Upper lobe of left lung (tissue), 6 donors: ENCODE data around the gene IDUA. TPM values are rescaled to one million over a fixed set of nuclear protein-coding genes. Genes with fewer than 3 reads are reported as not detected.

Source experiments
- ATAC-seq, 2 donors: fragments of 200-7000 bp; cut with Tn5 transposase; one replicate each; pipeline ENCODE4 v1.9.1; 2022; ENCODE audit warnings: mild to moderate bottlenecking in 2 of 2, moderate library complexity in 2 of 2; ENCODE audit not compliant: low FRiP score in 2 of 2
- DNase-seq, 2 donors: peaks; one replicate each; pipeline ENCODE4 v3.0.0-alpha.2; 2019 to 2020
- H3K27ac ChIP-seq, 4 donors: fragments of 200-600 bp; sonication (generic); one replicate each; pipeline ENCODE4 v1.5.1; 2016 to 2019
- H3K27me3 ChIP-seq, 4 donors: fragments of 200-600 bp; sonication (generic); one replicate each; pipeline ENCODE4 v1.5.1; 2017 to 2019
- H3K36me3 ChIP-seq, 4 donors: fragments of 200-600 bp; sonication (generic); one replicate each; pipeline ENCODE4 v1.5.1; 2016 to 2019
- H3K4me1 ChIP-seq, 4 donors: fragments of 200-600 bp; sonication (generic); one replicate each; pipeline ENCODE4 v1.5.1; 2018 to 2019
- H3K4me3 ChIP-seq, 4 donors: fragments of 200-600 bp; sonication (generic); one replicate each; pipeline ENCODE4 v1.5.1; 2017 to 2019; ENCODE audit warnings: mild to moderate bottlenecking in 2 of 4, moderate library complexity in 1 of 4
- H3K9me3 ChIP-seq, 4 donors: fragments of 200-600 bp; sonication (generic); one replicate each; pipeline ENCODE4 v1.5.1; 2018 to 2019
- EP300 ChIP-seq, 4 donors: sonication (generic); formaldehyde crosslinking; IDR thresholded peaks; one replicate each; pipeline ENCODE4 v1.5.1; 2017; ENCODE audit warnings: antibody characterized with exemption in 4 of 4, control low read depth in 2 of 4
- POLR2A ChIP-seq, 4 donors: fragments of 450-650 bp; IDR thresholded peaks; one replicate each; pipeline ENCODE4 v1.5.1; 2016 to 2017; ENCODE audit warnings: antibody characterized with exemption in 4 of 4, mild to moderate bottlenecking in 2 of 4
- POLR2AphosphoS5 ChIP-seq, 2 donors: sonication (generic); formaldehyde crosslinking; IDR thresholded peaks; one replicate each; pipeline ENCODE4 v1.5.1; 2017; ENCODE audit warnings: antibody characterized with exemption in 2 of 2
- WGBS, 2 donors: methylation state at CpG; one replicate each; pipeline ENCODE4 v1.1.5; 2017 to 2018; 5-methylcytosine and 5-hydroxymethylcytosine counted together
- total RNA-seq, 6 donors: library from RNA; depleted of rRNA in 4 of 6; stranded (reverse); fragments of >200 nt in 4 of 6; gene quantifications; one replicate each; pipeline versions ENCODE4 v1.1.0 to v1.2.1, GENCODE V29; 2016 to 2021
- TF ChIP-seq, protein P1 (sequence below), 6 experiments: fragments of 450-650 bp in 4 of 6; fragments of 200-600 bp in 2 of 6; sonication (generic) in 2 of 6; IDR thresholded peaks; one replicate each; pipeline ENCODE4 v1.5.1; 2016 to 2019; ENCODE audit warnings: antibody characterized with exemption in 6 of 6
- donor health status: DM: no; HTN: no; CAD: no; lungs with moderate emphysema.
- donor health status: DM: no; HTN: yes; CAD: no; lungs with severe emphysema.

The IDUA gene
- total RNA-seq, 6 donors from 2014 or later = 13.5 to 152 (median 55.9) TPM

DNA sequence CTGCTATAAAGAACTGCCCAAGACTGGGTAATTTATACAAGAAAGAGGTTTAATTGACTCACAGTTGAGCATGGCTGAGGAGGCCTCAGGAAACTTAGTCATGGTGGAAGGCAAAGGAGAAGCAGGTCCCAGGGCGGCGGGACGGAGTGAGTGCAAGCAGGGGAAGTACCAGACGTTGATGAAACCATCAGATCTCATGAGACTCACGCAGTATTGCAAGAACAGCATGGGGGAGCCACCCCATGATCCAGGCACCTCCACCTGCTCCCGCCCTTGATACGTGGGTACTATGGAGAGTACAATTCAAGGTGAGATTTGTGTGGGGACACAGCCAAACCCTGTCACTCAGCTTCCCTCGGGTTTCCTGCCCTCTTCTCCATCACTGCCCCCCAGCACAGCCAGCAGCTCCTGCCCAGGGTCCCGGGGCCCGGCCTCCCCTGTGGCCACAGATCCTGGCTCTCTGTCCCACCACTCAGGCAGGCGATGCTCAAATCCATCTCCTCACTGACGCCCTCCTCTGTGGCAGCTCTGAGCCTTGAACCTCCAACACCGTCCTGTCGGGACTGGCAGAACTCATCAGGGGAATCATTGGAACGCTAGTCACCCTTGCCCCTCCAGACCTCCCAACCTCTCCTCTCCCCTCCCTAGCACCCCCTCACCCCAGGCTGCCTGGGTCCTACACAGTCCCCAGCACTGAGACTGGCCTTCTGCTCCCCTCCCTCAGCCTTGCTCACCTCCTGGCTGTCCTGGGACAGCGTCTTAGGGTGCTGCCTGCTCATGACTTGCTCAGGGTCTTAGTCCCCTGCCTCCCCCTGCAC is 62.1 kb downstream of the IDUA start:
- TF ChIP-seq, protein P1, sequence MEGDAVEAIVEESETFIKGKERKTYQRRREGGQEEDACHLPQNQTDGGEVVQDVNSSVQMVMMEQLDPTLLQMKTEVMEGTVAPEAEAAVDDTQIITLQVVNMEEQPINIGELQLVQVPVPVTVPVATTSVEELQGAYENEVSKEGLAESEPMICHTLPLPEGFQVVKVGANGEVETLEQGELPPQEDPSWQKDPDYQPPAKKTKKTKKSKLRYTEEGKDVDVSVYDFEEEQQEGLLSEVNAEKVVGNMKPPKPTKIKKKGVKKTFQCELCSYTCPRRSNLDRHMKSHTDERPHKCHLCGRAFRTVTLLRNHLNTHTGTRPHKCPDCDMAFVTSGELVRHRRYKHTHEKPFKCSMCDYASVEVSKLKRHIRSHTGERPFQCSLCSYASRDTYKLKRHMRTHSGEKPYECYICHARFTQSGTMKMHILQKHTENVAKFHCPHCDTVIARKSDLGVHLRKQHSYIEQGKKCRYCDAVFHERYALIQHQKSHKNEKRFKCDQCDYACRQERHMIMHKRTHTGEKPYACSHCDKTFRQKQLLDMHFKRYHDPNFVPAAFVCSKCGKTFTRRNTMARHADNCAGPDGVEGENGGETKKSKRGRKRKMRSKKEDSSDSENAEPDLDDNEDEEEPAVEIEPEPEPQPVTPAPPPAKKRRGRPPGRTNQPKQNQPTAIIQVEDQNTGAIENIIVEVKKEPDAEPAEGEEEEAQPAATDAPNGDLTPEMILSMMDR (IDR thresholded peaks at IDR 0.05) = no peak
- TF ChIP-seq POLR2AphosphoS5 (IDR thresholded peaks at IDR 0.05) (no peak), EP300 (IDR thresholded peaks at IDR 0.05) (no peak), POLR2A (IDR thresholded peaks at IDR 0.05) (no peak)
- H3K4me1 ChIP-seq = peaks cover 16 to 32% (median 20%) of the 10 kb centered on the region in 4 donors
- ATAC-seq = no peak
- no peak overlapping the region for H3K4me3 ChIP-seq
- H3K9me3 ChIP-seq = no peaks in the 10 kb centered on the region
- no peaks in the 10 kb centered on the region for H3K36me3 ChIP-seq
- H3K27me3 ChIP-seq = peaks cover 0 to 9% (median 3%) of the 10 kb centered on the region in 4 donors
- H3K27ac ChIP-seq = no peak overlapping the region
- peak in 1 of 2 donors; percentile 59 for DNase-seq
- 81 to 86% methylated on average over 15 to 16 of the region's 16 CpGs for WGBS, 2 donors

GRCh38 chr4:1049591-1049905 is 62.7 kb downstream of the IDUA start:
- Histone ChIP-seq H3K27ac (no peak overlapping the region), H3K36me3 (no peaks in the 10 kb centered on the region), H3K9me3 (no peaks in the 10 kb centered on the region), H3K27me3 (peaks cover 0 to 7% (median 0%) of the 10 kb centered on the region in 4 donors), H3K4me1 (peaks cover 12 to 27% (median 17%) of the 10 kb centered on the region in 4 donors), H3K4me3 (no peak overlapping the region)
- DNase-seq (peak in 1 of 2 donors; percentile 84), ATAC-seq (no peak)
- TF ChIP-seq EP300 (IDR thresholded peaks at IDR 0.05) (no peak), POLR2A (IDR thresholded peaks at IDR 0.05) (no peak), POLR2AphosphoS5 (IDR thresholded peaks at IDR 0.05) (no peak)
- TF ChIP-seq, protein P1 (IDR thresholded peaks at IDR 0.05) = no peak
- WGBS, 2 donors = 80 to 87% methylated on average over 16 to 21 of the region's 21 CpGs

DNA sequence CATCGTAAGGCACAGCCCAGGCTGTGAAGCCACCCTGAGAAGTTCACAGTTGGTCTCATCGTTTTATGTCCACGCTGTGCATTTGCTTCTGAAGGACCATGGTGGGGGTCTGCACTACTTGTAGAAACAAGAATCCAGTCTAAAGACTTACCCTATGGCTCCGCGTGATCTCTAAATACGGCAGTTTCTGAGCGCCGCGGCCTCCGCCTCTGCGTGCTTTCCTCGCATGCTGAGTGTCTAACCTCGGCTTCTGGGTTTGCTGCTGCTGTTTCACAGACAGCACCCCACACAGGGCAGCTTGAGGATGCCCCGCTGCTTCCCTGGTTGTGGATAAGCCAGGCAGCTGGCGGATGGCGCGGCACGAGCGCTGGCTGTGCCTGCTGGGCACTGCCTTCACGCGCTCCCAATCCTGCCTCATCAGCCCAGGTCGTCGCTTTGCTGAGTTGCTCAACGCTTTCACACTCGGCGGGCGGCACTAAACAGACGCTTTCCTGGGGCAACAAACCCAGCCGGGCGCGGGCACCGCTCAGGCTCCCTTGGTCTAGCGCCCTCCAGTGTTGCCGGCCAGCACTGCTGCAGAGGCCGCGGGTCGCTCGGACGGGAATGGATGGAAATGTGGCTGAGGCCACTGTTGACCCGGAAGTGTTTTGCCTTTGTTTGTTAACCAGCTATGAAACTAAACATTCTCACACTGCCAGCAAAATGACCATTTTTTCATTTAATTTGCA is 63.8 kb downstream of the IDUA start:
- no peak for TF ChIP-seq POLR2A (IDR thresholded peaks at IDR 0.05)
- TF ChIP-seq, protein P1 (IDR thresholded peaks at IDR 0.05) = peak in 3 of 6 experiments; percentile 22 to 50 (median 40)
- 75 to 77% methylated on average over 35 to 40 of the region's 40 CpGs for WGBS, 2 donors
- DNase-seq (peak in 1 of 2 donors; percentile 73), ATAC-seq (no peak)
- Histone ChIP-seq H3K4me1 (peaks cover 12 to 31% (median 17%) of the 10 kb centered on the region in 4 donors), H3K27me3 (peaks cover 0 to 5% (median 2%) of the 10 kb centered on the region in 4 donors), H3K27ac (no peak overlapping the region), H3K4me3 (no peak overlapping the region), H3K9me3 (no peaks in the 10 kb centered on the region), H3K36me3 (no peaks in the 10 kb centered on the region)

GRCh38 chr4:1051472-1051871 is 64.6 kb downstream of the IDUA start:
- WGBS, 2 donors = 60 to 74% methylated on average over 9 of the region's 9 CpGs
- Histone ChIP-seq H3K4me3 (no peak overlapping the region), H3K4me1 (peaks cover 12 to 38% (median 17%) of the 10 kb centered on the region in 4 donors), H3K36me3 (no peaks in the 10 kb centered on the region), H3K27me3 (peaks cover 0 to 10% (median 4%) of the 10 kb centered on the region in 4 donors), H3K27ac (no peak overlapping the region), H3K9me3 (no peaks in the 10 kb centered on the region)
- TF ChIP-seq, protein P1 (IDR thresholded peaks at IDR 0.05) = no peak
- no peak for TF ChIP-seq POLR2AphosphoS5 (IDR thresholded peaks at IDR 0.05)
- no peak for TF ChIP-seq EP300 (IDR thresholded peaks at IDR 0.05)
- TF ChIP-seq POLR2A (IDR thresholded peaks at IDR 0.05) = no peak
- no peak for ATAC-seq
- no peak for DNase-seq
